ENCODE measurements around the gene EPHB2. TPM values are rescaled to one million over a fixed set of nuclear protein-coding genes. Genes with fewer than 3 reads are reported as not detected.
A peak's percentile ranks its signal among the peaks of the same experiment; 100 is the strongest.
"Not testable (repeated sequence)": the region's sequence is repeated elsewhere in the genome, so short reads cannot be mapped to it uniquely, and the experiment has no call there.

EPHB2 gene
- total RNA-seq, 2 donors from 2014 or later: 0.04 TPM; not detected in 1

DNA sequence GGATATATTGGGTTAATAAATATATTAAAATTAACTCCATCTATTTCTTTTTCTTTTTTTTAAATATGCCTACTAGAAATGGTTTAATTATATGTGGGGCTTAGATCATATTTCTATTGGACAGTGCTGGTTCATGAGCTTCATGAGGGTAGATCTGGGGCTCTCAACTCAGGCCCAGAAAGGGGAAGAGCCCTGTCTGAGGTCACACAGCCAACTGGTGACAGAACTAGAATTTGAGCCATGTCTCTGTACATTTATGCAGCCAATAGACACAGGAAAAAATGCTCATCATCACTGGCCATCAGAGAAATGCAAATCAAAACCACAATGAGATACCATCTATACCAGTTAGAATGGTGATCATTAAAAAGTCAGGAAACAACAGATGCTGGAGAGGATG is 5.1 kb upstream of the EPHB2 start:
- Mint-ChIP-seq H3K4me1 (no peaks in the 10 kb centered on the region), H3K27ac (no peak overlapping the region), H3K36me3 (ENCODE audit: low read depth) (no peaks in the 10 kb centered on the region), H3K4me3 (no peak overlapping the region), H3K9me3 (no peaks in the 10 kb centered on the region), H3K27me3 (peaks cover 30% of the 10 kb centered on the region)
- ATAC-seq (replicated peaks): no peak

DNA sequence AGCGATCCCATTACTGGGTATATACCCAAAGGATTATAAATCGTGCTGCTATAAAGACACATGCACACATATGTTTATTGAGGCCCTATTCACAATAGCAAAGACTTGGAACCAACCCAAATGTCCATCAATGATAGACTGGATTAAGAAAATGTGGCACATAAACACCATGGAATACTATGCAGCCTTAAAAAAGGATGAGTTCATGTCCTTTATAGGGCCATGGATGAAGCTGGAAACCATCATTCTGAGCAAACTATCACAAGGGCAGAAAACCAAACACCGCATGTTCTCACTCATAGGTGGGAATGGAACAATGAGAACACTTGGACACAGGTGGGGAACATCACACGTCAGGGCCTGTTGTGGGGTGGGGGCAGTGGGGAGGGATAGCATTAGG is 4.5 kb upstream of the EPHB2 start:
- not testable (repeated sequence) for ATAC-seq (replicated peaks); H3K4me3 Mint-ChIP-seq; H3K27ac Mint-ChIP-seq; H3K4me1 Mint-ChIP-seq; H3K36me3 Mint-ChIP-seq (ENCODE audit: low read depth); H3K9me3 Mint-ChIP-seq
- H3K27me3 Mint-ChIP-seq: peaks cover 30% of the 10 kb centered on the region

DNA sequence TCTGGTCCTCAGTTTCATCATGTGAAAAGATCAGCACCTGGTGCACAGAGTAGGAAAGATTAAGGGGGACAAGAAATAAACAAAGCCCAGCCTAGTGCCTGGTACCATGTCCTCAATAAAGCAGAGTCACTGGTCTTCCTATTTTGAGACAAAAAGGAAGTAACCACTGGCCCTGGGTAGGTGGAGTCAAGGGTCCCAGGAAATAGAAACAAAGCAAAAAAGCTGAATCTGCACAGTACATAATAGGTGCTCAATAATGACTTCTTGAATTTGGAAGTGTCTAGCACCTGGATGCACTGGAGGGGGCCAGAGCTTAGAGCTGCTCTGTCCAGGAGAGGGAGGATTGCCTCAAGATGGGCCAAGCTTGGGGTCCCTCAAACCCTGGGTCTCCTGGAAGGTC is 1.9 kb upstream of the EPHB2 start:
- H3K4me3 Mint-ChIP-seq: no peak overlapping the region
- peaks cover 6% of the 10 kb centered on the region for H3K4me1 Mint-ChIP-seq
- H3K27ac Mint-ChIP-seq: no peak overlapping the region
- no peak for ATAC-seq (replicated peaks)
- H3K36me3 Mint-ChIP-seq (ENCODE audit: low read depth): no peaks in the 10 kb centered on the region
- H3K27me3 Mint-ChIP-seq: peaks cover 38% of the 10 kb centered on the region
- H3K9me3 Mint-ChIP-seq: no peaks in the 10 kb centered on the region

DNA sequence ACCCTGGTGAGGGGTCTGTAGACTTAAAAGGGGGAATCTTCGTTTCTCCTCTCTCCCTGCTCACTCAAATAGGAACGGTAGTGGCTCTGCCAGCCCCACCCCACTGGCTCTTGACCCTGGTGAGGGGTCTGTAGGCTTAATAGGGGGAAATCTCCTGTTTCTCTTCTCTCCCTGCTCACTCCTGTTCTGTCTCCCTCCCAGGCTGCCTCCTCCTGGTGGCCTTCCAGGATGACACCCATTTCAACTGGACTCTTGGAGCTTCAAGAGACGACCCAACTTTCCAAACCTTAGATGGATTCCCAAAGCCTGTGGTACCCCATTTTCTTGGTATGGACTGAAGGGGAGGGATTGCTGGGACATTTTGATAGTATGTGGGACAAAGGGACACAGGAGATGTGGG is 1.4 kb upstream of the EPHB2 start:
- no peak overlapping the region for H3K27ac Mint-ChIP-seq
- H3K36me3 Mint-ChIP-seq (ENCODE audit: low read depth): no peaks in the 10 kb centered on the region
- peaks cover 43% of the 10 kb centered on the region for H3K27me3 Mint-ChIP-seq
- H3K9me3 Mint-ChIP-seq: no peaks in the 10 kb centered on the region
- H3K4me1 Mint-ChIP-seq: peaks cover 6% of the 10 kb centered on the region
- ATAC-seq (replicated peaks): no peak
- H3K4me3 Mint-ChIP-seq: peak overlapping the region; percentile 67

DNA sequence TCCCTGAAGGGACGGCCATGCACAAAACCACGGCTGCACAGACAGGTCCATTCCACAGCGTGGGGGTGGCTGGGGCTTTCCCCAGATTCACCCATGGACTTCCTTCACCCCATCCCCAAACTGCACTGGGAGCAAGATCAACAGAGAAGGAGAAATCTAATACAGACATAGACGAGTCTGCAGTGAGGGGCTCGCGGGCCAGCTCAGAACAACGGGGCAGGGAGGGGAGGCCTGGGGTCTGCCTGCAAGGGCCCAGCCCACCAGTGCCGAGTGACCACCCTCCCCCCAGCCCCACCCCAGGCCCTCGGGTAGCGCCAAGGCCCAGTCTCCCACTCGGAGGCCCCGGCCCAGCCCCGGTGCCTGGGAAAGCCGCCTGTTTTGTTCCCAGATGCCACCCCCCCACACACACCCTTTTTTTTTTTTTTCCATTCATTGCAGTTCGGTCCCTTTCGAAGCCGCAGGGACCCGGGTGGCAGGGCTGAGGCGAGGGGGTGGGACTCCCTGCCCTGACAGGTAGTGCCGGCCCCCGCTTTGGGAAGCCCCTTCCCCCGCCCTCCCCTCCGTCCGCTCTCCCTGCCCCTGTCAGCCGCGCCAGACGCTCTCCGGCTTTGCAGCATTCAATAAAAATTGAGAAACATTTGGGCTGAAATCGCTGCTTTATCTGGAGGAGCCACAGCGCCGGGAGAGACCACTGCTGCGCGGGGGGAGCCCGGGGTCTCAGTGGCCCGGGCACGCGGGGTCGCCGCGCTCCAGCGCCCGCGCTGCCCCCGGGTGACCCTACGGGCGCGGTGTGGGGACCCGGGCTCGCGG is 543 bp upstream of the EPHB2 start:
- peak overlapping the region; percentile 67 for H3K4me3 Mint-ChIP-seq
- peaks cover 50% of the 10 kb centered on the region for H3K27me3 Mint-ChIP-seq
- H3K9me3 Mint-ChIP-seq: no peaks in the 10 kb centered on the region
- H3K36me3 Mint-ChIP-seq (ENCODE audit: low read depth): no peaks in the 10 kb centered on the region
- no peak overlapping the region for H3K27ac Mint-ChIP-seq
- no peak for ATAC-seq (replicated peaks)
- peaks cover 6% of the 10 kb centered on the region for H3K4me1 Mint-ChIP-seq

DNA sequence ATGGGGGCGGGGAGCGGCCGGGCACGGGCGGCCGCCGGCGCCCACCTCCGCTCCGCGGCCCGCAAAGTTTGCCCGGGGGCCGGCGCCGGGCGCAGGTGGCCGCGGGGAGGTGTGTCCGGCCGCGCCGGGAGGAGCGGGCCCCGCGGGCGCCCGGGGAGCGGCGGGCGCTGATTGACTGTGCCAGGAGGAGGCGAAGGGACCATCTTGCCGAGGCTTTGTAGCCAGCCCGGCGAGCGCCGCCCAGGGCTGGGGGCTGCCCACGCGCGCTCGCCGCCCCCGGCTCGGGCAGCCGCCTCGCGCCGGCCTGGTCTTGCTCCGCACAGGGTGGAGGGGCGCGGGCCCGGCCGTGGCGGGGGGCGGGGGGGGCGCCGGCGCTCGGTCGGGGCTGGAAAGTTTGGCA is 432 bp downstream of the EPHB2 start:
- H3K27me3 Mint-ChIP-seq: peaks cover 54% of the 10 kb centered on the region
- no peak for ATAC-seq (replicated peaks)
- H3K36me3 Mint-ChIP-seq (ENCODE audit: low read depth): no peaks in the 10 kb centered on the region
- H3K9me3 Mint-ChIP-seq: no peaks in the 10 kb centered on the region
- H3K4me1 Mint-ChIP-seq: peaks cover 6% of the 10 kb centered on the region
- H3K4me3 Mint-ChIP-seq: no peak overlapping the region
- no peak overlapping the region for H3K27ac Mint-ChIP-seq

DNA sequence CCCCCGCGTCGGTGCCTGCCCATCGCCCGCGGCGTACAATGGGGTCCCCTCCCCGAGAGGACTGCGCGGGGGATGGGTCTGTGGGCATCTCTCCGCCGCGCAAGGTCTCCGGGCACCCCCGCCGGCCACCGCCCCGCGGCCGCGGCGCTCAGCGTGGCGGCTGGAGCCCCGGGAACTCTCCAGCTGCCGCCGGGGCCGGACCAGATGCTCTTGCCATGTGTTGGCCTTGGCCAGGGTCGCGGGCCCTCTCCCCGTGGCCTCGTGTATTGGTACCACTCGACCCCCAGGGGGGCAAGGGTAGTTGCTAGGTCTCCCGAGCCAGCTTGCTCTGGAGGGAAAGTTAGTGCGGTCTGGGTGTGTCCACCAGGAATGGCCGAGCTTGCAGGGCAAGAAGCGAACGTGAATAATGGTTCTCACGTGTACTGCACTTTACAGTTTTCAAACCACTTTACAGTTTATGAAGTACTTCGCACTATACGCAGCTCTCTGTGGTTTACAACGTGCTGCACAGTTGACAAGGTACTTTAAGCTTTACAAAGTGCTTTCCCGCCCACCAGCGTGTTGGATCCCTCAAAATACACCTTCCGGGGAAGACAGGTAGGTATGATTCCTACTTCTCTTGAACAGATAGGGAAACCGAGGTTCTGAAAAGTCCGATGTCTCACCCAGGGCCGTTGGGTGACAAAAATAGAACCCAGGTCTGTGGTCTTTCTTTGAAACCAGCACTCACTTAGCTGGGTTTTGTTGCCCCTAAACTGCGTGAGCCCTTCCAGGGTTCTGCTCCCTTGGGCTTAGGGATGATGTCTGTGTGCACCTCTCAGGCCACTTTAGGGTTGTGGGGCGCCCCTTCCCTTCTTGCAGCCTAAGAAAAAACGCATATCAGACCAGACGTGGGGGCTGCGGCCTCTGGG is 1.2 kb downstream of the EPHB2 start:
- no peaks in the 10 kb centered on the region for H3K9me3 Mint-ChIP-seq
- ATAC-seq (replicated peaks): peak; percentile 60
- peak overlapping the region; percentile 61 for H3K4me3 Mint-ChIP-seq
- H3K27me3 Mint-ChIP-seq: peaks cover 54% of the 10 kb centered on the region
- no peaks in the 10 kb centered on the region for H3K36me3 Mint-ChIP-seq (ENCODE audit: low read depth)
- peaks cover 6% of the 10 kb centered on the region for H3K4me1 Mint-ChIP-seq
- H3K27ac Mint-ChIP-seq: peak overlapping the region; percentile 8

DNA sequence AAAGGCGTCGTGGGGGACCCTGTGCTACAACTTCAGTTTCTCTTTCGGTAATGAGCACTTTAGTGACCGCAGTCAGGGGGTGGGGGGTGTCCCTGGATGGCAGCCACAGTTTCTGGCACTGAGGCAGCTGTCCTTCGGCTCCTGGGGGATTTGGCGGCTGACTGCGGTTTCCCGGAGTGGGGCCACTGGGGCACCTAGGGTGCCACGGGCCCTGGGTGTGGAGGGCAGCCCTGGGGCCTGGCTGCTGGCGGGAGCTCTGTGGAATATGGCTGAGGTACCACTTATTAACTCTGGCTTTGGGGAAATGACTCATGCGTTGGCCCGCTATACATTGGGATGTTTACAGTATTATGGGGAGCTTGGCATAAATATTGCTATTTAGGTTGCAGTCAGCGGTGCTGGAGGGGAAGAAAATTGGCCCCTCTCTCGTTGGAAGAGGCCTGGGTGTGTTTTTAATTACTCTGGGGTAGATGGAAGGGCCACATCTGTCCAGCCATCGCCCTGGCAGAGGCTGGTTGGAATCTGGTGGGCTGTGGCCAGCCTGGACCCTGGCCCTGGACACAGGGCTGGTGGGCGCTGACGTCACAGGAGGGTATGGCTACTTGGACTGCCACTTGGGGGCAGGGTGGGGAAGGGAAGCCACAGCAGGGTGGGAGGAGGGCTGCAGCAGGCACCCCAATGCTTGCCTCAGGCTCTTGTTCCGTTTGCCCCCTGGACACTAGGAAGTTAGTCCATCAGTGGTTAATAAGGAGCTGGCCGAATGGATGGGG is 2.0 kb downstream of the EPHB2 start:
- ATAC-seq (replicated peaks): peak; percentile 84
- no peaks in the 10 kb centered on the region for H3K36me3 Mint-ChIP-seq (ENCODE audit: low read depth)
- H3K27ac Mint-ChIP-seq: peak overlapping the region; percentile 8
- H3K27me3 Mint-ChIP-seq: peaks cover 49% of the 10 kb centered on the region
- H3K4me3 Mint-ChIP-seq: peak overlapping the region; percentile 61
- H3K9me3 Mint-ChIP-seq: no peaks in the 10 kb centered on the region
- peaks cover 6% of the 10 kb centered on the region for H3K4me1 Mint-ChIP-seq

DNA sequence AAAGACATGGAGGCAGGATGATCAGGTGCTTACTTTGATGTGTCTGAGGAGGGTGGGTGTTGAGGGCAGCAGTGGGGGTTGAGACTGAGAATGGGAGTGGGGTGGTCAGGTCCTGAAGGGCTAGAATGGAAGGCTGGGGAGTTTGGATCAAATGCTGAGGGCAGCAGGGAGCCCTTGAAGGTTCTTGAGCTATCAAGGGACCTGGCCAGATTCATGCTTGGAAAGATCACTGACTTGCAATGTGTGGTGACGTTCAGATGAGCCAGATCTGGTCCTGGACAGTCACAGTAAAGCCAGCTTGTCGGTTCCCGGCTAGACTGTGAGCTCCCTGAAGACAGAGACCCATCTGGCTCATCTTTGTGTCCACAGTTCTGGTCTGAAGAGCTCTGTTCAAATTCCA is 3.8 kb downstream of the EPHB2 start:
- H3K27me3 Mint-ChIP-seq: peaks cover 36% of the 10 kb centered on the region
- no peak overlapping the region for H3K27ac Mint-ChIP-seq
- no peak for ATAC-seq (replicated peaks)
- H3K36me3 Mint-ChIP-seq (ENCODE audit: low read depth): no peaks in the 10 kb centered on the region
- no peaks in the 10 kb centered on the region for H3K9me3 Mint-ChIP-seq
- H3K4me3 Mint-ChIP-seq: no peak overlapping the region
- H3K4me1 Mint-ChIP-seq: peaks cover 6% of the 10 kb centered on the region

DNA sequence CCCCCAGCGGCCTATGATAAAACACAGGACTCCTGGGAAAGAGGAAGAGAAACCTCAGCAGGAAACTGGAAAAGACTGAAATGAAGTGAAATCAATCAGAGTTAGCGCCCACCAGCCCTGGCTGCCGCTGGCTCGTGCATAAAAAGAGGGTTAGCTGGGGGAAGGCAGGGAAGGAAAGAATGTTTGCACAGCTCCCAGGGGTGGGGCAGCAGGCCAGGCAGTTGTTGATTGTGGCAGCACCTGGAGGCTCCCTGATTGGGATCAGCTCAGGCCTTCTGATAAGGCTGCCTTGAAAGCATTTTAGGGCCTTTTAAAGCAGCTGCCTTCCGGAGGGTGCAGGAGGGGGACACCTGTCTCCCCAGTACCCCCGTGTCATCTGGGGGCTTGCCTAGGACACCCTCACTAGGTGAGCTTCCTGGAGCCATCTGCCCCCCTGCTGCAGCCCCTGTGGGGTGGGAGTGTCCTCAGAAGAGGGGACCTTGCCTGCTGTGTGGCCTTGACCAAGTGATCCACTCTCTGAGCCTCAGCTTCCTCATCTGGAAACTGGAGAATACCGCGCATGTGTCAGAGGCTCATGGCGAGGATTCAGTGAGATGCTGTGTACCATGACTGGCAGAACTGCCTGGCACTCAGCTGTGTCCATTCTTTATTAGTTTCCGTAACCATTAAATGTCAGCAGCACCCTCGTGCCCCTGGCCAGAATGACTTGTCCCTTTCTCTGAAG is 6.6 kb downstream of the EPHB2 start:
- ATAC-seq (replicated peaks): no peak
- Mint-ChIP-seq H3K4me1 (peaks cover 6% of the 10 kb centered on the region), H3K9me3 (no peaks in the 10 kb centered on the region), H3K36me3 (ENCODE audit: low read depth) (no peaks in the 10 kb centered on the region), H3K4me3 (no peak overlapping the region), H3K27me3 (peaks cover 34% of the 10 kb centered on the region), H3K27ac (no peak overlapping the region)

DNA sequence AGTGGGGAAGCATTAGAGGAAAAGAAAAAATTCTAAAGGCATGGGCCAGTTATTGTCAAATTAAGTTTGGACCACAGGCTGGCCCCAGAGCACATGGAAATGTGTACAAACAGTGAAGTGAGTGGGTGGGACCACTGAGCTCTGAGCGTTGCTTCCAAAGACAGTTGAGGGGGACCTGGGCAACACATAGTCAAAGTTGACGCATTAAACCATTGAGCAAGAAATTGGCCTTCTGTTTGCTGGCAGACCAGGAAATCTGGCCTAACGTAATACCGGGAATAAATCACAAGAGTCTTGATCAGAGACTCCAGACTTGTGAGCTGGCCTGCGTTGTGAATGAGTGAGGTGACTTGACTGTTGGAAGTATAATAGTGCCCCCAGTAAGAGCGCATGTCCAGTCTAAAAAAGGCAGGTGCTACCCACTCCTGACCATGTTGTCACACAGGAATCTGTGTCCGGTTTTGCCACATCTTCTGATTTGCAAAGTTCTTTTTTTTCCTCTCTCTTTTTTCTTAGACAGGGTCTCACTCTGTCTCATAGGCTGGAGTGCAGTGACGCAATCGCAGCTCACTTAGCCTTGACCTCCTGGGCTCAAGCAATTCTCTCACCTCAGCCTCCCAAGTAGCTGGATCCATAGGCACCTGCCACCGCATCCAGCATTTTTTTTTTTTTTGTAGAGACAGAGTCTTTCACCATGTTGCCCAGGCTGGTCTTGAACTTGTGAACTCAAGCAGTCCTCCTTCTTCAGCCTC is 10.7 kb downstream of the EPHB2 start:
- H3K9me3 Mint-ChIP-seq: no peaks in the 10 kb centered on the region

DNA sequence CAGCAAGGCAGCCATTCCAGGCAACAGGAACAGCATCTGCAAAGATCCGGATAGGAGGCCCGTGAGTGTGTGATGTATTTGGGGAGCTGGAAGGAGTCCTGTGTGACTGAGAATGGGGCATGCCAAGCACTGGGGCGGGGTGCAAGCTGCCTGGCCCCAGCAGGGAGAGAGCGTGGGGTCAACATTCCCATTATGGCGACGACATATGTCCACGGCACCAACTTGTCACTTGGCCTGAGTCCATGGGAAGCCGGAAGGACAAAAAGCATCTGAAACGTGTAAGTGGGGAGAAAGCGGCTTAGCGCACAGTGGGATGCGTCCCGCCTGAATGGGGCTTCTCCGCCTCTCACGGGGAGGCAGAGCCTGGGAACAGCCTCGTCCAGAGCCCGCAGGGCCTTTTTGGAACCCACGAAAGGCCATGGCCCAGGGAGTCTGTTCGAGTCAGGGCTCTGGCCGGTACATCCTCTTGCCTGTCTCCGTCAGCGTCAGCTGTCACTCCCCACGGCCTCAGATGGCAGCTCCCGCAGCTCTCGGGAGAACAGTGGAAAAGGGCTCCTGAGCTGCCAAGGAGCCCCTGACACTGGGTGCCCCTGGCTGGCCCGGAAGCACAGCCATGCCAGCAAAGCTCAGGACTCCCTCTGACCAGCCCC is 12.4 kb downstream of the EPHB2 start:
- no peak overlapping the region for H3K27ac Mint-ChIP-seq
- no peaks in the 10 kb centered on the region for H3K4me1 Mint-ChIP-seq
- no peak overlapping the region for H3K4me3 Mint-ChIP-seq
- no peaks in the 10 kb centered on the region for H3K36me3 Mint-ChIP-seq (ENCODE audit: low read depth)
- peaks cover 28% of the 10 kb centered on the region for H3K27me3 Mint-ChIP-seq
- no peak for ATAC-seq (replicated peaks)
- H3K9me3 Mint-ChIP-seq: no peaks in the 10 kb centered on the region

More for the DNA sequence above, 10.7 kb downstream of the EPHB2 start:
- H3K4me3 Mint-ChIP-seq: no peak overlapping the region
- ATAC-seq (replicated peaks): no peak
- peaks cover 24% of the 10 kb centered on the region for H3K27me3 Mint-ChIP-seq
- H3K36me3 Mint-ChIP-seq (ENCODE audit: low read depth): no peaks in the 10 kb centered on the region
- H3K4me1 Mint-ChIP-seq: no peaks in the 10 kb centered on the region
- H3K27ac Mint-ChIP-seq: no peak overlapping the region

DNA sequence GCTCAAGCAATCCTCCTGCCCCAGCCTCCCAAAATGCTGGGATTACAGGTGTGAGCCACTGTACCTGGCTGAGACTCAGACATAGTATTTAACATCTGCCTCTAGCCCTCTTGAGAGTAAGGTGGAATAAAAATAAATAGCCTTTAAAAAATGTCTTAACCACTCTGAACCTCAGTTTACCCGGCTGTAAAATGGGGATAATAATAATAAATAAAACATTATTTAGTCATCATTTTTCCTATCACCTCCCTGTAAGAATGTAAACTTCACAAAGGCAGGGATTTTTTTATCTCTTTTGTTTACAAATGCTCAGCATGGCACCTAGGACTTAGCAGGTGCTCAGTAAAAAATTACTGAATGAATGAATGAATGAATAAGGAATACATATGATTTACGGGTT is 17.2 kb downstream of the EPHB2 start:
- Mint-ChIP-seq H3K4me3 (no peak overlapping the region), H3K9me3 (no peaks in the 10 kb centered on the region), H3K36me3 (ENCODE audit: low read depth) (no peaks in the 10 kb centered on the region), H3K27ac (no peak overlapping the region), H3K27me3 (peaks cover 26% of the 10 kb centered on the region), H3K4me1 (no peaks in the 10 kb centered on the region)
- no peak for ATAC-seq (replicated peaks)

Measured in activated T-helper 17 cell treated with anti-CD3 and anti-CD28 coated beads, Interleukin-2, amount 50 U/mL, for 72 hours (primary cell).